ENCODE data around the gene SS18.

GRCh38 chr18:26052505-26052904 lies 37.9 kb downstream of the SS18 start:
- no peak for TF ChIP-seq EZH2 (IDR thresholded peaks at IDR 0.05; ENCODE audit: borderline replicate concordance, insufficient read depth, low read depth, low read length, poor library complexity, severe bottlenecking)
- TF ChIP-seq, protein P1, sequence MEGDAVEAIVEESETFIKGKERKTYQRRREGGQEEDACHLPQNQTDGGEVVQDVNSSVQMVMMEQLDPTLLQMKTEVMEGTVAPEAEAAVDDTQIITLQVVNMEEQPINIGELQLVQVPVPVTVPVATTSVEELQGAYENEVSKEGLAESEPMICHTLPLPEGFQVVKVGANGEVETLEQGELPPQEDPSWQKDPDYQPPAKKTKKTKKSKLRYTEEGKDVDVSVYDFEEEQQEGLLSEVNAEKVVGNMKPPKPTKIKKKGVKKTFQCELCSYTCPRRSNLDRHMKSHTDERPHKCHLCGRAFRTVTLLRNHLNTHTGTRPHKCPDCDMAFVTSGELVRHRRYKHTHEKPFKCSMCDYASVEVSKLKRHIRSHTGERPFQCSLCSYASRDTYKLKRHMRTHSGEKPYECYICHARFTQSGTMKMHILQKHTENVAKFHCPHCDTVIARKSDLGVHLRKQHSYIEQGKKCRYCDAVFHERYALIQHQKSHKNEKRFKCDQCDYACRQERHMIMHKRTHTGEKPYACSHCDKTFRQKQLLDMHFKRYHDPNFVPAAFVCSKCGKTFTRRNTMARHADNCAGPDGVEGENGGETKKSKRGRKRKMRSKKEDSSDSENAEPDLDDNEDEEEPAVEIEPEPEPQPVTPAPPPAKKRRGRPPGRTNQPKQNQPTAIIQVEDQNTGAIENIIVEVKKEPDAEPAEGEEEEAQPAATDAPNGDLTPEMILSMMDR (IDR thresholded peaks at IDR 0.05) = no peak

All from B cell (primary cell).